IMR-90 (cell line): Measurements from ENCODE around the gene TCFL5. TPM values are rescaled to one million over a fixed set of nuclear protein-coding genes. Genes with fewer than 3 reads are reported as not detected.

Experiments used
- ATAC-seq: fragments of 200-7000 bp; cut with Tn5 transposase; 2 replicates; pipeline ENCODE4 v1.9.1; 2020; ENCODE audit warnings: low read depth, mild to moderate bottlenecking, moderate library complexity
- BruUV-seq: library from RNA; stranded (reverse); fragments of 400-500 nt; replicated peaks from 2 replicates; lab custom pipeline; 2021; lab: Mats Ljungman, UMichigan
- CTCF ChIA-PET: fragments of 300-600 bp; formaldehyde crosslinking; extraction: SDS; loops from one replicate; lab custom pipeline; 2021; ENCODE audit warnings: antibody characterized with exemption; lab: Yijun Ruan, JAX
- POLR2A ChIA-PET: fragments of 300-600 bp; sonication (Branson Sonifier 250); formaldehyde crosslinking; loops from one replicate; lab custom pipeline; 2022; ENCODE audit warnings: antibody characterized with exemption; ENCODE audit not compliant: unreplicated experiment; lab: Charles Lee
- DNase-seq: peaks from one replicate; pipeline ENCODE4 v3.0.0; 2013
- H2AFZ ChIP-seq: replicated peaks from 2 replicates; pipeline ENCODE3; 2013; ENCODE audit warnings: low read length, mild to moderate bottlenecking; ENCODE audit not compliant: poor library complexity
- H2AK5ac ChIP-seq: 2 replicates; pipeline ENCODE4 v1.6.1; 2013; ENCODE audit warnings: low read depth, low read length, inconsistent platforms
- H2AK9ac ChIP-seq: replicated peaks from 2 replicates; pipeline ENCODE3; 2013; ENCODE audit warnings: mild to moderate bottlenecking, low read depth, low read length, moderate library complexity; ENCODE audit not compliant: poor library complexity
- H2BK120ac ChIP-seq: 2 replicates; pipeline ENCODE4 v1.6.1; 2013; ENCODE audit warnings: low read depth, low read length, inconsistent platforms
- H2BK15ac ChIP-seq: 3 replicates; pipeline ENCODE4 v1.6.1; 2013; ENCODE audit warnings: low read depth, low read length, inconsistent platforms
- H2BK20ac ChIP-seq: 2 replicates; pipeline ENCODE4 v1.6.1; 2013; ENCODE audit warnings: low read depth, mild to moderate bottlenecking, inconsistent platforms, low read length, moderate library complexity
- H2BK5ac ChIP-seq: 2 replicates; pipeline ENCODE4 v1.6.1; 2013; ENCODE audit warnings: mild to moderate bottlenecking, low read depth, low read length, inconsistent platforms; ENCODE audit not compliant: poor library complexity, severe bottlenecking
- H3K14ac ChIP-seq: replicated peaks from 2 replicates; pipeline ENCODE4 v1.6.1; 2013; ENCODE audit warnings: low read depth, low read length, inconsistent platforms
- H3K18ac ChIP-seq: 2 replicates; pipeline ENCODE4 v1.6.1; 2013; ENCODE audit warnings: low read depth, low read length, control low read depth
- H3K23ac ChIP-seq: 2 replicates; pipeline ENCODE4 v1.6.1; 2013; ENCODE audit warnings: low read depth, low read length, inconsistent platforms
- H3K27ac ChIP-seq: 2 replicates; pipeline ENCODE4 v1.5.1; 2013; ENCODE audit warnings: mild to moderate bottlenecking, control low read depth, low read length; ENCODE audit not compliant: insufficient read depth
- H3K27me3 ChIP-seq: 2 replicates; pipeline ENCODE4 v1.6.1; 2013; ENCODE audit warnings: low read length; ENCODE audit not compliant: control insufficient read depth, insufficient read depth
- H3K36me3 ChIP-seq: 2 replicates; pipeline ENCODE4 v1.6.1; 2013; ENCODE audit warnings: low read length, mixed read lengths; ENCODE audit not compliant: control insufficient read depth, insufficient read depth
- H3K4ac ChIP-seq: 2 replicates; pipeline ENCODE4 v1.6.1; 2013; ENCODE audit warnings: low read depth, low read length, inconsistent platforms
- H3K4me1 ChIP-seq: 2 replicates; pipeline ENCODE4 v1.6.1; 2013; ENCODE audit warnings: low read length, mixed read lengths; ENCODE audit not compliant: control insufficient read depth, insufficient read depth
- H3K4me2 ChIP-seq: 2 replicates; pipeline ENCODE4 v1.6.1; 2013; ENCODE audit warnings: low read depth, mild to moderate bottlenecking, control low read depth, low read length, moderate library complexity
- H3K4me3 ChIP-seq: 2 replicates; pipeline ENCODE4 v1.5.1; 2013; ENCODE audit warnings: low read depth, mild to moderate bottlenecking, control low read depth, low read length, moderate library complexity; ENCODE audit not compliant: insufficient read depth
- H3K56ac ChIP-seq: 2 replicates; pipeline ENCODE4 v1.6.1; 2013; ENCODE audit warnings: low read length, inconsistent platforms; ENCODE audit not compliant: insufficient read depth; ENCODE audit errors: extremely low read depth
- H3K79me1 ChIP-seq, 2 experiments: 2 replicates each; pipeline ENCODE4 v1.6.1; 2013; ENCODE audit warnings: low read length in 2 of 2, inconsistent platforms in 1 of 2, low read depth in 1 of 2
- H3K9ac ChIP-seq: 2 replicates; pipeline ENCODE4 v1.6.1; 2013; ENCODE audit warnings: low read depth, low read length, control low read depth
- H3K9me1 ChIP-seq: 2 replicates; pipeline ENCODE4 v1.6.1; 2013; ENCODE audit warnings: low read length, inconsistent platforms; ENCODE audit not compliant: insufficient read depth
- H3K9me3 ChIP-seq: 2 replicates; pipeline ENCODE4 v1.6.1; 2013; ENCODE audit warnings: low read length; ENCODE audit not compliant: control insufficient read depth, insufficient read depth
- H4K20me1 ChIP-seq: 2 replicates; pipeline ENCODE4 v1.6.1; 2013; ENCODE audit warnings: low read length, inconsistent platforms; ENCODE audit not compliant: insufficient read depth
- H4K5ac ChIP-seq: 2 replicates; pipeline ENCODE4 v1.6.1; 2013; ENCODE audit warnings: mild to moderate bottlenecking, low read depth, low read length, control low read depth
- H4K8ac ChIP-seq, 2 experiments: 2 replicates each; pipeline ENCODE4 v1.6.1; 2013; ENCODE audit warnings: low read depth in 2 of 2, low read length in 2 of 2, control low read depth in 1 of 2, inconsistent platforms in 1 of 2
- H4K91ac ChIP-seq: 2 replicates; pipeline ENCODE4 v1.6.1; 2013; ENCODE audit warnings: low read depth, low read length, inconsistent platforms; ENCODE audit not compliant: insufficient read depth
- BHLHE40 ChIP-seq: fragments of 150-350 bp; IDR thresholded peaks from 2 replicates; pipeline ENCODE4 v1.6.1; 2016; ENCODE audit warnings: mild to moderate bottlenecking, low read depth, low read length
- CEBPB ChIP-seq: IDR thresholded peaks from 2 replicates; pipeline ENCODE4 v1.6.1; 2012; ENCODE audit warnings: low read depth, low read length, improper control_type of control experiment
- CHD1 ChIP-seq: IDR thresholded peaks from 2 replicates; pipeline ENCODE4 v1.6.1; 2012; ENCODE audit warnings: low read depth, low read length, improper control_type of control experiment
- ELK1 ChIP-seq: fragments of 150-350 bp; IDR thresholded peaks from 2 replicates; pipeline ENCODE4 v1.6.1; 2016; ENCODE audit warnings: low read depth, mild to moderate bottlenecking, low read length, moderate library complexity, borderline replicate concordance
- MAZ ChIP-seq: IDR thresholded peaks from 2 replicates; pipeline ENCODE4 v1.6.1; 2012; ENCODE audit warnings: low read depth, mild to moderate bottlenecking, low read length, improper control_type of control experiment, moderate library complexity, borderline replicate concordance
- MXI1 ChIP-seq: IDR thresholded peaks from 2 replicates; pipeline ENCODE4 v1.6.1; 2012; ENCODE audit warnings: low read depth, mild to moderate bottlenecking, low read length, moderate library complexity, borderline replicate concordance
- NFE2L2 ChIP-seq: fragments of 150-350 bp; IDR thresholded peaks from 2 replicates; pipeline ENCODE4 v1.6.1; 2016; ENCODE audit warnings: low read depth, mild to moderate bottlenecking, low read length
- RFX5 ChIP-seq: IDR thresholded peaks from 2 replicates; pipeline ENCODE4 v1.8.0; 2012; ENCODE audit warnings: low read depth, mild to moderate bottlenecking, low read length, moderate library complexity
- WGBS, 2 experiments: methylation state at CpG; one replicate each; pipeline versions ENCODE4 v1.1.5 to v1.1.7; 2013; ENCODE audit warnings: missing lambda C conversion rate in 2 of 2; ENCODE audit not compliant: insufficient read length in 1 of 2; ENCODE audit errors: extremely low coverage in 2 of 2; 5-methylcytosine and 5-hydroxymethylcytosine counted together
- dilution Hi-C: fragments of 300-500 bp; cut with HindIII; formaldehyde crosslinking; loops from one replicate; pipeline ENCODE4 v1.14.3; 2018; ENCODE audit warnings: low sequenced_read_pairs; ENCODE audit not compliant: unreplicated experiment
- in situ Hi-C: fragments of 300-500 bp; cut with MboI; formaldehyde crosslinking; loops from 3 replicates; pipeline ENCODE4 v1.14.3; 2019; ENCODE audit warnings: low sequenced_read_pairs, inconsistent platforms, mixed read lengths
- intact Hi-C: fragments of 100-400 bp; cut with micrococcal nuclease; formaldehyde crosslinking; loops from 2 replicates; pipeline ENCODE4 v1.10.0; 2022
- polyA plus RNA-seq, 3 experiments: library from polyadenylated mRNA; depleted of rRNA; stranded (reverse); fragments of >200 nt; gene quantifications; 2 replicates each; pipeline ENCODE4 v1.2.3, GENCODE V29; 2012; ENCODE audit warnings: low replicate concordance in 1 of 3
- total RNA-seq: library from RNA; depleted of rRNA; stranded (reverse); fragments of >200 nt; gene quantifications from 2 replicates; pipeline ENCODE4 v1.2.3, GENCODE V29; 2012

Gene TCFL5
- total and polyA plus RNA-seq, 2 of the 4 experiments (the other 2 are of a cell fraction) = 6.0 to 8.2 TPM

GRCh38 chr20:62799873-62800272 is 61.7 kb downstream of the TCFL5 start:
- no peak overlapping the region for H2BK15ac ChIP-seq
- H3K23ac ChIP-seq = no peak overlapping the region
- no peak overlapping the region for H3K4me3 ChIP-seq
- no peak for ATAC-seq
- no peaks in the 10 kb centered on the region for H3K9me1 ChIP-seq
- H3K79me1 ChIP-seq = peaks cover 11 to 15% of the 10 kb centered on the region in 2 experiments
- no peak overlapping the region for H2AK5ac ChIP-seq
- dilution Hi-C loops (no loop called here), in situ Hi-C loops (no loop called here), intact Hi-C loops (no loop called here)
- no peak overlapping the region for H3K18ac ChIP-seq
- no peak overlapping the region for H2AFZ ChIP-seq
- no TSS peak for BruUV-seq
- peaks cover 6% of the 10 kb centered on the region for H3K4me1 ChIP-seq
- no peak overlapping the region for H4K91ac ChIP-seq
- peaks cover 32% of the 10 kb centered on the region for H3K36me3 ChIP-seq
- H3K9ac ChIP-seq = no peak overlapping the region
- H3K9me3 ChIP-seq = no peaks in the 10 kb centered on the region
- H3K27ac ChIP-seq = no peak overlapping the region
- TF ChIP-seq NFE2L2 (no peak), CEBPB (no peak), ELK1 (no peak), RFX5 (no peak), BHLHE40 (no peak), MAZ (no peak), MXI1 (no peak), CHD1 (no peak)
- H3K27me3 ChIP-seq = no peaks in the 10 kb centered on the region
- WGBS, 2 experiments = 85% methylated on average over 4 of the region's 10 CpGs; no CpG with 5 or more reads in 1 of the 2 experiments
- no peak overlapping the region for H2BK5ac ChIP-seq
- no peak overlapping the region for H2BK20ac ChIP-seq
- H3K4me2 ChIP-seq = no peak overlapping the region
- CTCF ChIA-PET = no interaction called here
- no peak overlapping the region for H3K14ac ChIP-seq
- POLR2A ChIA-PET = interaction anchor here (0.6 kb wide), 1 partner anchor 707 kb away, joined by 11 read pairs; no protein-coding TSS in a partner anchor
- no peak overlapping the region for H2BK120ac ChIP-seq
- no peak overlapping the region for H3K4ac ChIP-seq
- DNase-seq = no peak
- no peak overlapping the region for H4K5ac ChIP-seq
- no peak overlapping the region for H4K8ac ChIP-seq
- H2AK9ac ChIP-seq = no peak overlapping the region
- peaks cover 14% of the 10 kb centered on the region for H4K20me1 ChIP-seq
- no peak overlapping the region for H3K56ac ChIP-seq
